ENCODE results near the gene TMEM38B. TPM values are rescaled to one million over a fixed set of nuclear protein-coding genes. Genes with fewer than 3 reads are reported as not detected.

Gene TMEM38B
- total RNA-seq, 1 experiment from 2014 or later, result 14.5 TPM

DNA sequence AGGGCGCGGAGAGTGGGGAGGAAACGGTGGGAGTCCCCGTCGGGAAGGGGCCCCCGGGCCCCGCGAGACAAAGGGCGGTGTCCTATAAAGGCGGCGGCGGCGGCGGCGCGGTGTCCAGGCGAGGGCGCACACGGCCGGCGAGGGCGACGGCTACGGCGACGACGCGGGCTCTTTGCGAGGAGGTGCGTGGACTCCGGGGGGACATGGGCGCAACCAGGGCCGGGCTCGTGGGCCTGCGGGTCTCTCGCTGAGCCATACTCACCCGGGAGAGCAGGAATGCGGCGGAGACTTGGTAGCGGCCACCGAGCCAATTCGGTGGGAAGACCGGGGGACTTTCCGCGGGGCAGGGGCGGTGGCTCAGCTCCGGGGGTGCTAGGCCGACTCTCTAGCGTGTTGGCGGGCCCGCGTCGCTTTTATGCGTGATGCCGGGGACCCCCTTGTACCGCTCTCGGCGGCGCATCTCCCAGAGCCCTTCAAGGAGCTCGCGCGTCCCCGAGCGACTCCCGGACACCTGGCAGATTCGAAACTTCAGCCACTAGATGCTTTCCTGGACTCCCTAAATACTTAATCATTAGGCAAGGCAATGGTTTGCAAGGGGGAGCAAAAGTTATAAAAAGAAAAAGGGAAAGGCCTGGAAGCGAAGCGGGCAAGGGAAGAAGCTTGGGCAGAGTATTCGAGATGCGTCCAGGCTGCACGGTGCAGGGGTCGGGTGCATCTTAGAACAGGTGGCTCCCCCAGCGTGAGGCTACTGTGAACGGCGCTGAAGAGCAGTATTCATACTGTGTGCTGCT, 38.0 kb upstream of the TMEM38B start:
- Mint-ChIP-seq H3K4me1 (ENCODE audit: low read depth, unreplicated experiment) (no peaks in the 10 kb centered on the region), H3K9me3 (ENCODE audit: low read depth, unreplicated experiment) (no peaks in the 10 kb centered on the region), H3K27ac (ENCODE audit: unreplicated experiment) (no peak overlapping the region), H3K36me3 (ENCODE audit: insufficient read depth, unreplicated experiment) (peaks cover 5% of the 10 kb centered on the region), H3K27me3 (ENCODE audit: unreplicated experiment) (peaks cover 19% of the 10 kb centered on the region), H3K4me3 (ENCODE audit: low read depth, unreplicated experiment) (peak overlapping the region; percentile 75)
- no TSS peak for BruUV-seq (replicated peaks)
- intact Hi-C loops (cut with micrococcal nuclease; ENCODE audit: unreplicated experiment), result no loop called here
- TF ChIP-seq, protein P1, sequence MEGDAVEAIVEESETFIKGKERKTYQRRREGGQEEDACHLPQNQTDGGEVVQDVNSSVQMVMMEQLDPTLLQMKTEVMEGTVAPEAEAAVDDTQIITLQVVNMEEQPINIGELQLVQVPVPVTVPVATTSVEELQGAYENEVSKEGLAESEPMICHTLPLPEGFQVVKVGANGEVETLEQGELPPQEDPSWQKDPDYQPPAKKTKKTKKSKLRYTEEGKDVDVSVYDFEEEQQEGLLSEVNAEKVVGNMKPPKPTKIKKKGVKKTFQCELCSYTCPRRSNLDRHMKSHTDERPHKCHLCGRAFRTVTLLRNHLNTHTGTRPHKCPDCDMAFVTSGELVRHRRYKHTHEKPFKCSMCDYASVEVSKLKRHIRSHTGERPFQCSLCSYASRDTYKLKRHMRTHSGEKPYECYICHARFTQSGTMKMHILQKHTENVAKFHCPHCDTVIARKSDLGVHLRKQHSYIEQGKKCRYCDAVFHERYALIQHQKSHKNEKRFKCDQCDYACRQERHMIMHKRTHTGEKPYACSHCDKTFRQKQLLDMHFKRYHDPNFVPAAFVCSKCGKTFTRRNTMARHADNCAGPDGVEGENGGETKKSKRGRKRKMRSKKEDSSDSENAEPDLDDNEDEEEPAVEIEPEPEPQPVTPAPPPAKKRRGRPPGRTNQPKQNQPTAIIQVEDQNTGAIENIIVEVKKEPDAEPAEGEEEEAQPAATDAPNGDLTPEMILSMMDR (IDR thresholded peaks at IDR 0.05; ENCODE audit: unreplicated experiment), result no peak
- CTCF ChIA-PET, result interaction anchor here (1.5 kb wide), 1 partner anchor 62 kb away, joined by 5 read pairs; no protein-coding TSS in a partner anchor
- DNase-seq, result peak; percentile 37

DNA sequence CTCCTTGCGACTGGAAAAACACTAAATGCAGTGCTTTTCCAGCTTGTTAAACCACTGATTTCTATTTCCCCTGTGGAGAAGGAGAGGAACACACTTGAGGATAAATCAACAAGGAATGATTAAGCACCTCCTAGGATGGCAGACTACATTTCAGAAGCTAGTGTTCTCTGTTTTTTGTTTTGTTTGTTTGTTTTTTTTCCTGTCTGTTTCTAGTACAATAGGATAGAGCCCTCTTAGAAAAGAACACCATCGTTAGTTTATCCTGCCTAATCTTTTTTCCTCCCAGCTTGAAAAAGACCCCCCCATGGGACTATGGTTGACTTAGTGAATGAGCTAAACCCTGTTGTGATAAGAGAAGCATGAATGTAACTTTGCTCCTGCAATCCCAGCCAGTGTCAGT, 36.0 kb upstream of the TMEM38B start:
- intact Hi-C loops (cut with micrococcal nuclease; ENCODE audit: unreplicated experiment), result no loop called here
- no peak for DNase-seq
- Mint-ChIP-seq H3K27me3 (ENCODE audit: unreplicated experiment) (peaks cover 19% of the 10 kb centered on the region), H3K36me3 (ENCODE audit: insufficient read depth, unreplicated experiment) (peaks cover 5% of the 10 kb centered on the region), H3K9me3 (ENCODE audit: low read depth, unreplicated experiment) (no peaks in the 10 kb centered on the region), H3K27ac (ENCODE audit: unreplicated experiment) (no peak overlapping the region), H3K4me1 (ENCODE audit: low read depth, unreplicated experiment) (no peaks in the 10 kb centered on the region), H3K4me3 (ENCODE audit: low read depth, unreplicated experiment) (no peak overlapping the region)
- TF ChIP-seq, protein P1 (IDR thresholded peaks at IDR 0.05; ENCODE audit: unreplicated experiment), result no peak
- CTCF ChIA-PET, result no interaction called here
- BruUV-seq (replicated peaks), result no TSS peak

DNA sequence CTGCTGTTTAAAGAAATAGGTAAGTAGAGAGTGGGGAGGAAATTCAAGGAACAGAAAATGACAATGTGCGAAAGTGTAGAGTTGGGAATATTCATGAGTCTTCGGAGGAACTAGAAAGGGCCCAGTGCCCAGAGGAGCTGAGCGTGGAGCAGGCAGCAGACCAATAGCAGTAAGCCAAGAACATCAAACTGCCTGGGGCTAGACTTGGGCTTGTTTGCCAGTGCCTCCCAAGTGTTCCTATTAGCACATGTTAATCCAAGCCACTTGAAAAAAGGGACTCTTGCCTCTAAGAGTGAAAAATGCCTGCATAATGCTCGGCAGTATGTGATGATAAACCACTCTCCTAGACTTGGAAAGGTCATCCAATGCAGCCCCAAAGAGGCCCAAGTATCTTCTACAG, 33.3 kb upstream of the TMEM38B start:
- TF ChIP-seq, protein P1 (IDR thresholded peaks at IDR 0.05; ENCODE audit: unreplicated experiment), result no peak
- peaks cover 5% of the 10 kb centered on the region for H3K36me3 Mint-ChIP-seq (ENCODE audit: insufficient read depth, unreplicated experiment)
- DNase-seq, result no peak
- CTCF ChIA-PET, result no interaction called here
- H3K27me3 Mint-ChIP-seq (ENCODE audit: unreplicated experiment), result no peaks in the 10 kb centered on the region
- H3K4me1 Mint-ChIP-seq (ENCODE audit: low read depth, unreplicated experiment), result no peaks in the 10 kb centered on the region
- no peak overlapping the region for H3K4me3 Mint-ChIP-seq (ENCODE audit: low read depth, unreplicated experiment)
- H3K9me3 Mint-ChIP-seq (ENCODE audit: low read depth, unreplicated experiment), result no peaks in the 10 kb centered on the region
- H3K27ac Mint-ChIP-seq (ENCODE audit: unreplicated experiment), result no peak overlapping the region
- intact Hi-C loops (cut with micrococcal nuclease; ENCODE audit: unreplicated experiment), result no loop called here
- BruUV-seq (replicated peaks), result no TSS peak

DNA sequence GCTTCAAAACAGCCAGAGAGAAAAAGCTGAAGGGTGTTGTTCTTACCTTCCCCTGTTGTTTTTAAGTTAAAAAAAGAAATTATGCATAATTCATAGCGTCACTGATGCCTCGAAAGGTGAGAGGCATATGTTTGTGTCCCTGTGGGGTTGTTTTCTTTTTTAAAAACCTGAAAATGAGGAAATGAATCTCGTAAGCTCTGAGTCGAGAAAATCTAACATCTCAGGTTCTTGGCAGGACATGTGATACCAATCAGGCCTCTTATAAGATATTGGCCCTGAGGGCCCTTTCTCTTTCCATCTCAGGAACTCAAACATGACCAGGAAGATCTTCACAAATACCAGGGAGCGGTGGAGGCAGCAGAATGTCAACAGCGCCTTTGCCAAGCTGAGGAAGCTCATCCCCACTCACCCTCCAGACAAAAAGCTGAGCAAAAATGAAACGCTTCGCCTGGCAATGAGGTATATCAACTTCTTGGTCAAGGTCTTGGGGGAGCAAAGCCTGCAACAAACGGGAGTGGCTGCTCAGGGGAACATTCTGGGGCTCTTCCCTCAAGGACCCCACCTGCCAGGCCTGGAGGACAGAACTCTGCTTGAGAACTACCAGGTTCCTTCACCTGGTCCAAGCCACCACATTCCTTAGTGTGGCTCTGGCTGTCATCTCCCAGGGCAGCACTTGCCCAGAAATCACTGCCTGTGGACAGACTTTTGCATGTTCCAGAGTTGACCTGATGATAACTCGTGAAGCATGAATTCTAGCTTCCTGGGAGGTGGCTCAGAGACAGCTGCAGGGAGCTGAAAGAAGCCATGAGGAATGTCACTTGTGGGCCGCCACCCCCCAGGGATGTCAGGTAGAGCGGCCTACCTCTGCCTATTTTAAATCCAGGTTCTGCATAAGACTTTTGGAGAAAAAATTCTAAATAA, 31.9 kb upstream of the TMEM38B start, which contains the start of gene TAL2:
TAL2 (plus strand) TSS at position 274 of the 921 bp plus-strand sequence; CDS start at position 314, 40 bp downstream.
- intact Hi-C loops (cut with micrococcal nuclease; ENCODE audit: unreplicated experiment), result no loop called here
- no peak for DNase-seq
- Mint-ChIP-seq H3K27ac (ENCODE audit: unreplicated experiment) (no peak within 1 kb of the TSS), H3K9me3 (ENCODE audit: low read depth, unreplicated experiment) (no peaks in the 10 kb centered on the region), H3K4me3 (ENCODE audit: low read depth, unreplicated experiment) (no peak within 1 kb of the TSS), H3K27me3 (ENCODE audit: unreplicated experiment) (no peaks in the 10 kb centered on the region), H3K36me3 (ENCODE audit: insufficient read depth, unreplicated experiment) (no peaks in the 10 kb centered on the region), H3K4me1 (ENCODE audit: low read depth, unreplicated experiment) (no peaks in the 10 kb centered on the region)
- TF ChIP-seq, protein P1 (IDR thresholded peaks at IDR 0.05; ENCODE audit: unreplicated experiment), result no peak
- CTCF ChIA-PET, result interaction anchor here (0.5 kb wide), 1 partner anchor 78 kb away, joined by 4 read pairs; no protein-coding TSS in a partner anchor
- BruUV-seq (replicated peaks), result no TSS peak
